Adipocyte (in vitro differentiated cells): ENCODE data around the gene PSMD3.
A peak's percentile ranks its signal among the peaks of the same experiment; 100 is the strongest.

Source experiments
- DNase-seq: peaks from one replicate; pipeline ENCODE4 v3.0.0-alpha.2; 2015; ENCODE audit warnings: low read depth
- H3K27me3 ChIP-seq: replicated peaks from 2 replicates; pipeline ENCODE4 v1.7.0; 2013; ENCODE audit warnings: mild to moderate bottlenecking, low read length, moderate library complexity; ENCODE audit not compliant: control insufficient read depth, insufficient read depth
- H3K36me3 ChIP-seq: 2 replicates; pipeline ENCODE4 v1.7.0; 2013; ENCODE audit warnings: low read length, mild to moderate bottlenecking, moderate library complexity; ENCODE audit not compliant: control insufficient read depth, insufficient read depth, severe bottlenecking
- H3K4me1 ChIP-seq: 2 replicates; pipeline ENCODE4 v1.7.0; 2013; ENCODE audit warnings: mild to moderate bottlenecking, low read length, moderate library complexity; ENCODE audit not compliant: control insufficient read depth, insufficient read depth
- H3K4me3 ChIP-seq: 2 replicates; pipeline ENCODE4 v1.7.0; 2013; ENCODE audit warnings: mild to moderate bottlenecking, low read length, moderate library complexity
- H3K9ac ChIP-seq: 2 replicates; pipeline ENCODE4 v1.7.0; 2013; ENCODE audit warnings: mild to moderate bottlenecking, low read length, moderate library complexity
- H3K9me3 ChIP-seq: 2 replicates; pipeline ENCODE4 v1.7.0; 2013; ENCODE audit warnings: mild to moderate bottlenecking, low read length, moderate library complexity; ENCODE audit not compliant: control insufficient read depth

Gene PSMD3

DNA sequence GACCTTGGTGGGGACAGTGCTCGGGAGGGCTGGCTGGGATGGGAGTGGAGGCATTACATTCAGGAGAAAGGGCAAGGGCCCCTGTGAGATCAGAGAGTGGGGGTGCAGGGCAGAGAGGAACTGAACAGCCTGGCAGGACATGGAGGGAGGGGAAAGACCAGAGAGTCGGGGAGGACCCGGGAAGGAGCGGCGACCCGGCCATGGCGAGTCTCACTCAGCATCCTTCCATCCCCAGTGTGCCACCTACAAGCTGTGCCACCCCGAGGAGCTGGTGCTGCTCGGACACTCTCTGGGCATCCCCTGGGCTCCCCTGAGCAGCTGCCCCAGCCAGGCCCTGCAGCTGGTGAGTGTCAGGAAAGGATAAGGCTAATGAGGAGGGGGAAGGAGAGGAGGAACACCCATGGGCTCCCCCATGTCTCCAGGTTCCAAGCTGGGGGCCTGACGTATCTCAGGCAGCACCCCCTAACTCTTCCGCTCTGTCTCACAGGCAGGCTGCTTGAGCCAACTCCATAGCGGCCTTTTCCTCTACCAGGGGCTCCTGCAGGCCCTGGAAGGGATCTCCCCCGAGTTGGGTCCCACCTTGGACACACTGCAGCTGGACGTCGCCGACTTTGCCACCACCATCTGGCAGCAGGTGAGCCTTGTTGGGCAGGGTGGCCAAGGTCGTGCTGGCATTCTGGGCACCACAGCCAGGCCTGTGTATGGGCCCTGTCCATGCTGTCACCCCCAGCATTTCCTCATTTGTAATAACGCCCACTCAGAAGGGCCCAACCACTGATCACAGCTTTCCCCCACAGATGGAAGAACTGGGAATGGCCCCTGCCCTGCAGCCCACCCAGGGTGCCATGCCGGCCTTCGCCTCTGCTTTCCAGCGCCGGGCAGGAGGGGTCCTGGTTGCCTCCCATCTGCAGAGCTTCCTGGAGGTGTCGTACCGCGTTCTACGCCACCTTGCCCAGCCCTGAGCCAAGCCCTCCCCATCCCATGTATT is 35.7 kb downstream of the PSMD3 start:
- H3K4me3 ChIP-seq: no peak overlapping the region
- no peaks in the 10 kb centered on the region for H3K27me3 ChIP-seq
- peaks cover 28% of the 10 kb centered on the region for H3K4me1 ChIP-seq
- DNase-seq: no peak
- peaks cover 5% of the 10 kb centered on the region for H3K36me3 ChIP-seq
- no peaks in the 10 kb centered on the region for H3K9me3 ChIP-seq
- H3K9ac ChIP-seq: no peak overlapping the region

DNA sequence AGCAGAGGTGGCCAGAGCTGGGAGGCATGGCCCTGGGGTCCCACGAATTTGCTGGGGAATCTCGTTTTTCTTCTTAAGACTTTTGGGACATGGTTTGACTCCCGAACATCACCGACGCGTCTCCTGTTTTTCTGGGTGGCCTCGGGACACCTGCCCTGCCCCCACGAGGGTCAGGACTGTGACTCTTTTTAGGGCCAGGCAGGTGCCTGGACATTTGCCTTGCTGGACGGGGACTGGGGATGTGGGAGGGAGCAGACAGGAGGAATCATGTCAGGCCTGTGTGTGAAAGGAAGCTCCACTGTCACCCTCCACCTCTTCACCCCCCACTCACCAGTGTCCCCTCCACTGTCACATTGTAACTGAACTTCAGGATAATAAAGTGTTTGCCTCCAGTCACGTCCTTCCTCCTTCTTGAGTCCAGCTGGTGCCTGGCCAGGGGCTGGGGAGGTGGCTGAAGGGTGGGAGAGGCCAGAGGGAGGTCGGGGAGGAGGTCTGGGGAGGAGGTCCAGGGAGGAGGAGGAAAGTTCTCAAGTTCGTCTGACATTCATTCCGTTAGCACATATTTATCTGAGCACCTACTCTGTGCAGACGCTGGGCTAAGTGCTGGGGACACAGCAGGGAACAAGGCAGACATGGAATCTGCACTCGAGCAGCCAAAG is 36.9 kb downstream of the PSMD3 start:
- H3K4me1 ChIP-seq: peaks cover 33% of the 10 kb centered on the region
- peak overlapping the region; percentile 14 for H3K9ac ChIP-seq
- H3K9me3 ChIP-seq: no peaks in the 10 kb centered on the region
- H3K36me3 ChIP-seq: peaks cover 13% of the 10 kb centered on the region
- no peaks in the 10 kb centered on the region for H3K27me3 ChIP-seq
- no peak for DNase-seq
- H3K4me3 ChIP-seq: no peak overlapping the region

DNA sequence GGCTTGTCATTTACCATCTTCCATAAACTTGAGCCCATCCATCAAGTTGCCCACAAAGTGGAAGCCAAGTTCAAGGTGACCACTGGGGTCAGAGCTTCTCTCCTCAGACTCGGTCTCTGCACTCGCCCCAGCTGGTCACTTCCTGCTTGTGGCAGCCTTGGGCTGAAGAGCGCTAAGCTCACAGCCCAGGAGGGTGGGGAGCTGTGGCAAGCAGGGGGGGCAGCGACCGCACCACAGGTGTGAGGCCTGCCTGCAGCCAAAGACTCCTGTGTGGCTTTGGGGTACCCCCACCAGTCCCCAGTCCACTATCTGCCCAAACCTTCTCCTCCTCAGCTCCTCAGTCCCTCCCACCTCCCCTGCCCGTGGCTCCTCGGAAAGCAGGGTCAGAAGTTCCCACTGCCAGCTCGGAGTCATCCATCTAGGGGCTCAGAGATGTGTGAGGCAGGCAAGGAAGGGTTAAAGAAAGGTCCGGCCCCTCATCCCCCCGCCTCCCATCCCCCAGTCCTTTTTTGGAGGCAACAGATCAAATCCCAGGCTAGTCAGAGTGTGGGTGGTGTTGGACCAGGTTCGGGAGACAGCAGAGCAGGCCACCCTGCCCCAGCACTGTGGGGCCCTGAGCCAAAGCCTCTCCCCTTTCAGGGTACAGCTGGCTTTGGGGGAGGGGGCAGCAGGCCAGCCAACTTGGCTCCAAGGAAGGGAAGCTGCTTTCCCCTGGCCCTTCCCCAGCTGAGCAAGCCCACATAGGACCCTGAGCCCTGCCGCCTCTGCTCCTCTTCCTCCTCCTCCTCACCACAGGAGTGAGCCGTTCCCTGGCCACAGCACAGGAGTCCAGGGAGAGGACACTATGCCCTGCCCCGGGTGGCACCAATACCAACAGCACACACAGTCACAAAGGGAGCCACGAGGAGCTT is 37.9 kb downstream of the PSMD3 start:
- Histone ChIP-seq H3K4me3 (no peak overlapping the region), H3K9ac (peak overlapping the region; percentile 35), H3K27me3 (no peaks in the 10 kb centered on the region), H3K4me1 (peaks cover 33% of the 10 kb centered on the region), H3K9me3 (no peaks in the 10 kb centered on the region), H3K36me3 (peaks cover 18% of the 10 kb centered on the region)
- DNase-seq: no peak

GRCh38 chr17:40019140-40019991 is 38.8 kb downstream of the PSMD3 start:
- H3K4me1 ChIP-seq: peaks cover 30% of the 10 kb centered on the region
- H3K9ac ChIP-seq: peak overlapping the region; percentile 35
- peaks cover 18% of the 10 kb centered on the region for H3K36me3 ChIP-seq
- no peaks in the 10 kb centered on the region for H3K9me3 ChIP-seq
- DNase-seq: no peak
- no peaks in the 10 kb centered on the region for H3K27me3 ChIP-seq
- H3K4me3 ChIP-seq: no peak overlapping the region

DNA sequence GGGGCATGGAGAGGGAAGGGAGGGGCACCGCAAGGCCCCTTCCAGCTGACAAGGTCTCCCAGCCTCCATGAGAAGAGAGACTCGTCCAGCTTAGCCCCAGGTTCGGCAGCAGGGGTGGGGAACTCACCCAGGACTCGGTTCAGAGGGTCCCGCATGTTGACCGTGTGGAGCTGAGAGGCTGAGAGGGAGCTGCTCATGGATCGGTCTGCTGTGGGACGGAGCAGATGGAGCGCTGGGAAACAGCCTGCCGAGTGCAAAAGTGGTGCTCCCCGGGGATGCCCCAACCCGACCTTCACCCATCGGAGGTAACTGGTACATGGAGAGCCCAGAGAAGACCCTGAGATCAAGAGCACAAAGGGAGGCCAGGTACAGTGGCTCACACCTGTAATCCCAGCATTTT is 39.5 kb downstream of the PSMD3 start:
- no peak overlapping the region for H3K9ac ChIP-seq
- H3K4me1 ChIP-seq: peaks cover 25% of the 10 kb centered on the region
- no peak for DNase-seq
- no peaks in the 10 kb centered on the region for H3K9me3 ChIP-seq
- no peak overlapping the region for H3K4me3 ChIP-seq
- no peaks in the 10 kb centered on the region for H3K27me3 ChIP-seq
- H3K36me3 ChIP-seq: peaks cover 19% of the 10 kb centered on the region

- no peaks in the 10 kb centered on the region for H3K27me3 ChIP-seq
- DNase-seq: peak; percentile 72
- H3K9me3 ChIP-seq: no peaks in the 10 kb centered on the region
- peaks cover 25% of the 10 kb centered on the region for H3K4me1 ChIP-seq
- H3K9ac ChIP-seq: peak overlapping the region; percentile 52
- H3K4me3 ChIP-seq: no peak overlapping the region
- H3K36me3 ChIP-seq: peaks cover 32% of the 10 kb centered on the region
Measured at GRCh38 chr17:40021451-40021971, 40.9 kb downstream of the PSMD3 start.

DNA sequence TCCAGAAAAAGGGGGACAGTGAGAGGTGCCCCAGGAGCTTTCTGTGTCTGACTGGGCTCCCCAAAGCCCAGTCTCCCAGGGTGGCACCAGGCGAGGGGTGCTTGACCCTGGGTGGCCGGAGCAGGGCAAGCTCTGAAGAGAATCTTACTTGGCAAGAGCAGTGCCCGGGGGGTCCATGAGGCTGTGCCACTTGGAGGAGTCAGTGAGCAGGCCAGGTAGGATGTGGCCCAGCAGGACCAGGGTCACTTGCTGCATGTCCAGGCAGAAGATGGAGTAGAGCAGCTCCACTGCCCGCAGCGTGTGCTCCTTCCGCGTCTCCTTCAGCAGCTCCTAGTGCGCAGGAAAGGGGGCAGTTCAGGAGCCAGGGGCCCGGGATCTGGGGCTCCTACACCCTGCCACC is 41.9 kb downstream of the PSMD3 start:
- Histone ChIP-seq H3K36me3 (peaks cover 32% of the 10 kb centered on the region), H3K4me1 (peaks cover 25% of the 10 kb centered on the region), H3K9me3 (no peaks in the 10 kb centered on the region), H3K9ac (no peak overlapping the region), H3K4me3 (no peak overlapping the region), H3K27me3 (no peaks in the 10 kb centered on the region)
- DNase-seq: no peak

- H3K36me3 ChIP-seq: peaks cover 32% of the 10 kb centered on the region
- no peak overlapping the region for H3K4me3 ChIP-seq
- H3K9ac ChIP-seq: no peak overlapping the region
- peaks cover 21% of the 10 kb centered on the region for H3K4me1 ChIP-seq
- H3K27me3 ChIP-seq: no peaks in the 10 kb centered on the region
- H3K9me3 ChIP-seq: no peaks in the 10 kb centered on the region
- no peak for DNase-seq
Measured at GRCh38 chr17:40022961-40023541, 42.4 kb downstream of the PSMD3 start.

GRCh38 chr17:40023590-40024292 is 43.1 kb downstream of the PSMD3 start:
- H3K9me3 ChIP-seq: no peaks in the 10 kb centered on the region
- H3K27me3 ChIP-seq: no peaks in the 10 kb centered on the region
- DNase-seq: peak; percentile 29
- no peak overlapping the region for H3K4me3 ChIP-seq
- H3K9ac ChIP-seq: no peak overlapping the region
- peaks cover 37% of the 10 kb centered on the region for H3K36me3 ChIP-seq
- H3K4me1 ChIP-seq: peaks cover 20% of the 10 kb centered on the region
